Adipose tissue (tissue), 3 donors: Measurements from ENCODE around the gene TPSD1. TPM values are rescaled to one million over a fixed set of nuclear protein-coding genes. Genes with fewer than 3 reads are reported as not detected.
"Not testable (repeated sequence)": the region's sequence is repeated elsewhere in the genome, so short reads cannot be mapped to it uniquely, and the experiment has no call there.

ENCODE experiments used
- H3K27ac ChIP-seq: one replicate; pipeline ENCODE4 v1.5.1; 2013; ENCODE audit warnings: low read depth, low read length
- WGBS, 3 donors: extraction: QIAGEN DNeasy Blood & Tissue Kit; methylation state at CpG; one replicate each; pipeline ENCODE4 v1.1.7; 2013; 5-methylcytosine and 5-hydroxymethylcytosine counted together
- polyA plus RNA-seq, 3 donors: library from polyadenylated mRNA; stranded (reverse); fragments of 200-250 nt; gene quantifications; one replicate each; pipeline ENCODE4 v1.2.3, GENCODE V29; 2013
- donor health status: healthy with polysubstance abuse.
- donor health status: Bipolar disorder and iron deficiency.
- donor health status: healthy.

The TPSD1 gene
- 1 to 10 TPM in 1 of 3 donors, under 1 TPM in 1, not detected in 1; 0.16 to 1.2 TPM for polyA plus RNA-seq

- WGBS, 3 donors, result 61 to 66% (median 62%) methylated on average over 18 to 24 of the region's 26 CpGs
Observed at GRCh38 chr16:1255276-1256122, at the start of gene TPSD1. Gene TPSD1, plus strand, starts transcription at chr16:1256069. Its CDS starts 212 bp downstream, at chr16:1256281.

GRCh38 chr16:1206326-1206725 lies 49.5 kb upstream of the TPSD1 start:
- WGBS, 3 donors, result 59 to 71% (median 71%) methylated on average over 9 of the region's 9 CpGs
- H3K27ac ChIP-seq, result no peak overlapping the region

More at GRCh38 chr16:1255276-1256122, at the start of gene TPSD1:
- H3K27ac ChIP-seq, result not testable (repeated sequence)

- no peak overlapping the region for H3K27ac ChIP-seq
- WGBS, 3 donors, result 79 to 82% (median 80%) methylated on average over 16 of the region's 16 CpGs
Observed at GRCh38 chr16:1206786-1207185, 49.1 kb upstream of the TPSD1 start.

- 76 to 81% (median 79%) methylated on average over 22 of the region's 22 CpGs for WGBS, 3 donors
- H3K27ac ChIP-seq, result no peak overlapping the region
Observed at GRCh38 chr16:1208239-1208830, 47.5 kb upstream of the TPSD1 start.

- H3K27ac ChIP-seq, result no peak overlapping the region
- WGBS, 3 donors, result 90 to 95% (median 93%) methylated on average over 34 to 43 of the region's 43 CpGs
Observed at GRCh38 chr16:1209081-1209480, 46.8 kb upstream of the TPSD1 start.

- no peak overlapping the region for H3K27ac ChIP-seq
- 84 to 90% (median 85%) methylated on average over 23 of the region's 23 CpGs for WGBS, 3 donors
Observed at GRCh38 chr16:1210461-1210860, 45.4 kb upstream of the TPSD1 start.

- H3K27ac ChIP-seq, result no peak overlapping the region
- WGBS, 3 donors, result 90 to 92% (median 92%) methylated on average over 50 to 65 of the region's 65 CpGs
Observed at GRCh38 chr16:1211451-1212268, 44.2 kb upstream of the TPSD1 start.

GRCh38 chr16:1212616-1213194 lies 43.2 kb upstream of the TPSD1 start:
- WGBS, 3 donors, result 86 to 92% (median 92%) methylated on average over 35 to 40 of the region's 40 CpGs
- H3K27ac ChIP-seq, result no peak overlapping the region

- 61 to 86% (median 80%) methylated on average over 5 to 8 of the region's 8 CpGs for WGBS, 3 donors
- no peak overlapping the region for H3K27ac ChIP-seq
Observed at GRCh38 chr16:1213231-1213630, 42.6 kb upstream of the TPSD1 start.

- 77 to 87% (median 81%) methylated on average over 24 to 25 of the region's 25 CpGs for WGBS, 3 donors
- no peak overlapping the region for H3K27ac ChIP-seq
Observed at GRCh38 chr16:1213796-1214372, 42.0 kb upstream of the TPSD1 start.

GRCh38 chr16:1214719-1215118 lies 41.1 kb upstream of the TPSD1 start:
- WGBS, 3 donors, result 66 to 79% (median 72%) methylated on average over 16 of the region's 16 CpGs
- no peak overlapping the region for H3K27ac ChIP-seq

- H3K27ac ChIP-seq, result no peak overlapping the region
- WGBS, 3 donors, result 72 to 78% (median 76%) methylated on average over 31 to 32 of the region's 32 CpGs
Observed at GRCh38 chr16:1215574-1216295, 40.1 kb upstream of the TPSD1 start.

- H3K27ac ChIP-seq, result no peak overlapping the region
Observed at GRCh38 chr16:1216296-1216619, 39.6 kb upstream of the TPSD1 start.

GRCh38 chr16:1216681-1217400 lies 39.0 kb upstream of the TPSD1 start:
- H3K27ac ChIP-seq, result no peak overlapping the region
- 85 to 89% (median 85%) methylated on average over 31 to 32 of the region's 32 CpGs for WGBS, 3 donors

More at GRCh38 chr16:1216296-1216619, 39.6 kb upstream of the TPSD1 start:
- 83 to 91% (median 88%) methylated on average over 12 of the region's 12 CpGs for WGBS, 3 donors

- H3K27ac ChIP-seq, result no peak overlapping the region
- WGBS, 3 donors, result 85 to 86% (median 85%) methylated on average over 22 to 24 of the region's 24 CpGs
Observed at GRCh38 chr16:1217526-1217925, 38.3 kb upstream of the TPSD1 start.

GRCh38 chr16:1218061-1218929 lies 37.6 kb upstream of the TPSD1 start:
- no peak overlapping the region for H3K27ac ChIP-seq
- WGBS, 3 donors, result 86 to 89% (median 87%) methylated on average over 48 to 49 of the region's 49 CpGs
